ENCODE data around the gene ZIC5.
"Not testable (repeated sequence)": the region's sequence is repeated elsewhere in the genome, so short reads cannot be mapped to it uniquely, and the experiment has no call there.

ZIC5 gene

DNA sequence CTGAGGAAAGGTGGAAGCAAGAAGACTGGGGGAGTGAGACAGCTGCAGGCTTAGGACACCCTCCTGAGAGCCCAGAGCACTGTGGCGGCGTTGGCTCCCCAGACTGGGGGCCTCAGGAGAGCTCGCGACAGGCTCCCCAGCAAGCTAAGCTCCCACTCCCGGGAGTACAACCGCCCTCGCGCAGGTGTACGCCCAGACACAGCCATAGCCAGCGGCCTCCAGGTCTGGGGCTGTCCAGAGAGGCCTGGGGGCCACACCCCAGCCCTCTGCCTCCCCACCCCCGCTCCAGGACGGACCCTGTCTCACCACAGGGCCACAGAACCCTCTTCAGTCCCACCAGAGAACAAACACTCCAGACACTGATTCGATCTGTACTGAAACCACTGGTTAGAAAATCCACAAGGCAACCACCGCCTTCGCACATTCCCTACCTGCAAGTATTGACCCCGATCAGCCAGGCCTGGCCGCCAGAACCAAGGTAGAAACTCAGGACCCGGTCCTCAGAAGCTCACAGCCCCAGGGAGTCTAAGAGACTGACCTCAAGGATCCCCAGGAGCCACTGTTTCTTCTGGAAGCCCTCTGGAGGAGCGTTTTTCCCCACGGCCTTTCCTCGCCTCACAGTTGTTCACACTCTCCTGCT is 16.3 kb downstream of the ZIC5 start:
- Mint-ChIP-seq H3K4me1 (peaks cover 67% of the 10 kb centered on the region), H3K9me3 (peaks cover 3% of the 10 kb centered on the region), H3K27ac (no peak overlapping the region), H3K4me3 (peak overlapping the region; percentile 86), H3K27me3 (ENCODE audit: low read depth, poor library complexity) (peaks cover 86% of the 10 kb centered on the region), H3K36me3 (ENCODE audit: low read depth) (no peaks in the 10 kb centered on the region)
- no peak for DNase-seq
- TF ChIP-seq, protein P1, sequence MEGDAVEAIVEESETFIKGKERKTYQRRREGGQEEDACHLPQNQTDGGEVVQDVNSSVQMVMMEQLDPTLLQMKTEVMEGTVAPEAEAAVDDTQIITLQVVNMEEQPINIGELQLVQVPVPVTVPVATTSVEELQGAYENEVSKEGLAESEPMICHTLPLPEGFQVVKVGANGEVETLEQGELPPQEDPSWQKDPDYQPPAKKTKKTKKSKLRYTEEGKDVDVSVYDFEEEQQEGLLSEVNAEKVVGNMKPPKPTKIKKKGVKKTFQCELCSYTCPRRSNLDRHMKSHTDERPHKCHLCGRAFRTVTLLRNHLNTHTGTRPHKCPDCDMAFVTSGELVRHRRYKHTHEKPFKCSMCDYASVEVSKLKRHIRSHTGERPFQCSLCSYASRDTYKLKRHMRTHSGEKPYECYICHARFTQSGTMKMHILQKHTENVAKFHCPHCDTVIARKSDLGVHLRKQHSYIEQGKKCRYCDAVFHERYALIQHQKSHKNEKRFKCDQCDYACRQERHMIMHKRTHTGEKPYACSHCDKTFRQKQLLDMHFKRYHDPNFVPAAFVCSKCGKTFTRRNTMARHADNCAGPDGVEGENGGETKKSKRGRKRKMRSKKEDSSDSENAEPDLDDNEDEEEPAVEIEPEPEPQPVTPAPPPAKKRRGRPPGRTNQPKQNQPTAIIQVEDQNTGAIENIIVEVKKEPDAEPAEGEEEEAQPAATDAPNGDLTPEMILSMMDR (IDR thresholded peaks at IDR 0.05) = no peak

DNA sequence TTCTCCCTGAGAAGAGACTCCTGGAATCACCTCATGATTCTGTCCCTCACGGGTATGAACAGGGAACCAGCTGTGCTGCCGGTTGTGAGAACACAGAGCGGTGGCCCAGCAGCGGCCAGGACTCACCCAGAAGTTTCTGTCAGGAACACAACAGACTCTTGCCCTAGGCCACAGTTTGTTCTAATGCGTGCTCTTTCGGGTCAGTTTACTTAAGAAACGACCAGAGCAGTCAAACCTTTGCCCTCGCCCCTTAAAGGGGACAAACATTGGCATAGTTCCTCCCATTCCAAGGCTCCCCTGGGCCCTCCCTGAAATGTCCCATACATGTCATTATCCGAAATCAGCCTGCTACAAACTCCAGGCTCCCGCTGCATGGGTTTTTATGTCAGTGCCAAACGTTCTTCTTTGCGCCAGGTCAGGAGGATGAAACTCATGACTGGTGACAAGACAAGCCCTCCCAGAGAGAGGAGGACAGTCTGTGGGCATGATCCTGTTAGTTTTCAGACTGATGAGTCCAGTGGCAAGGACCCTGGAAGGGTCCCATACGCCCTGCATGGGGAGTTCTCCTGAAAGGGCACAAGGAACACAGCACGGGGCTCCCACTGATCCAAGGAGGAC is 18.3 kb downstream of the ZIC5 start:
- Mint-ChIP-seq H3K4me3 (no peak overlapping the region), H3K4me1 (peaks cover 64% of the 10 kb centered on the region), H3K36me3 (ENCODE audit: low read depth) (no peaks in the 10 kb centered on the region), H3K27me3 (ENCODE audit: low read depth, poor library complexity) (peaks cover 80% of the 10 kb centered on the region), H3K27ac (peak overlapping the region; percentile 60), H3K9me3 (peaks cover 3% of the 10 kb centered on the region)
- TF ChIP-seq, protein P1 (IDR thresholded peaks at IDR 0.05) = no peak
- DNase-seq = no peak

DNA sequence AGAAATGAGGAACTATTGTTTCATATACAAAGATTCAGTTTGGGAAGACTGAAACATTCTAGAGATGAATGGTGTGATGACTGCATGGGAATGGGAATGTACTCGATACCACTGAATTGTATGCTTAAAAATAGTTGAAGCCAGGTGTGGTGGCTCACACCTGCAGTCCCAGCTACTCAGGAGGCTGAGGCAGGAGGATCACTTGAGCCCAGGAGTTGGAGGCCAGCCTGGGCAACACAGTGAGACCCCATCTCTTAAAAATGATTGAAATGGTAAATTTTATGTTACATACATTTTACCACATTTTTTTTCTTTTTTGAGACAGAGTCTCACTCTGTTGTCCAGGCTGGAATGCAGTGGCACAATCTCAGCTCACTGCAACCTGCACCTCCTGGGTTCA is 19.9 kb downstream of the ZIC5 start:
- not testable (repeated sequence) for H3K36me3 Mint-ChIP-seq (ENCODE audit: low read depth); DNase-seq; H3K27ac Mint-ChIP-seq; H3K4me3 Mint-ChIP-seq; H3K9me3 Mint-ChIP-seq
- H3K27me3 Mint-ChIP-seq (ENCODE audit: low read depth, poor library complexity) = peaks cover 74% of the 10 kb centered on the region
- H3K4me1 Mint-ChIP-seq = peaks cover 53% of the 10 kb centered on the region

DNA sequence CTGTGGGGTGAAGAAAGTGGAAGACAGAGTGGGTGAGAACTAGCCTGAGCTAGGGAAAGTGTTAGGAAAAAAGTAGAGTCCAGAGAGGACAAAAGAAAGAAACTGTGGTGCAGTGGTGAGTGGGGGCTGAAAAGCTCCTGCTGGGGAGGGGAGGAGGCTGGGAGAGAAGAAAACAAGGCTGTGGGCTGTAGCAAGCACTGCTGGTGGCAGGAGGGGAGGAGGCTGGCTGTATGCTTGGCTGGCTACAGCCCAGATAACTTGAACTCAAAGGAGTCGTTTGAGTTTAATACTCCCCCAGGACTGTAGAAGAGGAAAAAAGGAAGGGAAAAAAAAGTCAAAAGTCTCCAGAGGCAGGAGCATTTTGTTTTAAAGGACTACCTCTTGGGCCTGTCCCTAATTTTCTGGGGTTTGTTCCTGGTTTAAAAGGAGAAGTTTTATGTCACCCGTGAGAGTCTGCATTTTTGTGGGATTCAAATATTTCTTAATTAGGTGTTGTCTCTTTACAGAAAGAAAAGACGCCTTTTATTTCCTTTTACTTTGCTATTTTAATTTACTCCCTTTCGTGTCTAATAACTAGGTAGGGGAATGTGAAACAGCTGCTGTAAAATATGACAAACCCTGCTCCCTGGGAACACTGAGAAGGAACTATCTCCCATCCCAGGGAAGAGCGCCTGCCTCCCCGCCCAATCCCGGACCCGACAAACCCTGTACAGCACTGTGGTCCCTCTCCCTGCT is 21.7 kb downstream of the ZIC5 start:
- Mint-ChIP-seq H3K4me1 (peaks cover 38% of the 10 kb centered on the region), H3K36me3 (ENCODE audit: low read depth) (no peaks in the 10 kb centered on the region), H3K27me3 (ENCODE audit: low read depth, poor library complexity) (peaks cover 61% of the 10 kb centered on the region), H3K27ac (peak overlapping the region; percentile 33), H3K4me3 (peak overlapping the region; percentile 55), H3K9me3 (peaks cover 3% of the 10 kb centered on the region)
- DNase-seq = peak; percentile 44
- TF ChIP-seq, protein P1 (IDR thresholded peaks at IDR 0.05) = no peak

DNA sequence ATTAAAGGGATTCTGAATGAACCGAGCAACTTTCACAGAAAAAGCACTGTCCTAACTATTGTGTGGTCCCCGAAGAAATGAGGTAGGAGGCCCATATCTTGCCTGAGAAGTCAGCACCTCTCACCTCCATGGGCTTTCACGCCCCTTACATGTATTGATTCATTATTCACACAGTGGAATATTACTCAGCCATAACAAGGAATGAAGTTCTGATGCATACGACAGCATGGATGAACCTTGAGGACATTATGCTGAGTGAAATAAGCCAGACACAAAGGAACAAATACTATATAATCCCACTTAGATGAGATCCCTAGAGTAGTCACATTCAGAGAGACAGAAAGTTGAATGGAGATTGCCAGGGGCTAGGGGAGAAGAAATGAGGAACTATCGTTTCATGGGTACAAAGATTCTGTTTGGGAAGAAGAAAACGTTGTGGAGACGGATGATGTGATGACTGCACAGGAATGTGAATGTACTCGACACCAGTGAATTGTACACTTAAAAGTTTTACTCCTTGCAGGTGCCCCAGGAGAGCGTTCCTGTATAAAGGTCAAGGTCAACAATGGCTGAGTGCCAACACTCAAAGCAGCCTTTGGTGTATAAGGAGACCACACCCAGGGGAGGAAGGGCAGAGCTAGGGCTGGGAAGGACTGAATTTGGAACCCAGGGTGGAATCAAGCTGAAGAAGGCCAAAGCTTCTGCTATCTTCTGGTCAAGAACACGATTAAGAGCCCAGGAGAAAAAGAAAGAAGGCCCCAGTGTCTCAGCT is 22.5 kb downstream of the ZIC5 start:
- TF ChIP-seq, protein P1 (IDR thresholded peaks at IDR 0.05) = no peak
- H3K4me1 Mint-ChIP-seq = peaks cover 36% of the 10 kb centered on the region
- no peaks in the 10 kb centered on the region for H3K36me3 Mint-ChIP-seq (ENCODE audit: low read depth)
- H3K9me3 Mint-ChIP-seq = peaks cover 3% of the 10 kb centered on the region
- H3K27me3 Mint-ChIP-seq (ENCODE audit: low read depth, poor library complexity) = peaks cover 60% of the 10 kb centered on the region
- peak overlapping the region; percentile 55 for H3K4me3 Mint-ChIP-seq
- peak overlapping the region; percentile 33 for H3K27ac Mint-ChIP-seq
- DNase-seq = no peak

DNA sequence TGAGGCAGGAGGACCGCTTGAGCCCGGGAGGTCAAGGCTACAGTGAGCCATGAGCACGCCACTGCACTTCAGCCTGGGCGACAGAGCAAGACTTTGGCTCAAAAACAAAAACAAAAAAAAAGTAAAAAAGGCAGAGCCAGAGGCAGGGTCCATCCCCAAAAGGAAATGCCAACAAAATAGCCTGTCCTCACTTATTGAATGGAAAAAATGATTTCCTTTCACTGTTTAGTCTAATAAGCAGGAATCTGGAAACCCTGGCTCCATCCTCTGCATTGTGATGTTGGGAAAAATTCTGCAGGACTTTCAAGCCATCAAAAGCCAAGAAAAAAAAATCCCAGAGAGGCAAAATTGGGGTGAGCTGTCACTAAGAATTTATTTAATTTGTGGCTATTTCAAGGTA is 23.2 kb downstream of the ZIC5 start:
- H3K4me1 Mint-ChIP-seq = peaks cover 33% of the 10 kb centered on the region
- no peak overlapping the region for H3K4me3 Mint-ChIP-seq
- no peaks in the 10 kb centered on the region for H3K36me3 Mint-ChIP-seq (ENCODE audit: low read depth)
- TF ChIP-seq, protein P1 (IDR thresholded peaks at IDR 0.05) = no peak
- DNase-seq = no peak
- no peak overlapping the region for H3K27ac Mint-ChIP-seq
- peaks cover 3% of the 10 kb centered on the region for H3K9me3 Mint-ChIP-seq
- H3K27me3 Mint-ChIP-seq (ENCODE audit: low read depth, poor library complexity) = peaks cover 55% of the 10 kb centered on the region

Data from nephron progenitor cell (in vitro differentiated cells).